IPS-18c (cell line): ENCODE measurements around the gene STK38.
"Not testable (repeated sequence)": the region's sequence is repeated elsewhere in the genome, so short reads cannot be mapped to it uniquely, and the experiment has no call there.

Source experiments
- H3K4me3 ChIP-seq: 2 replicates; pipeline ENCODE4 v1.7.0; 2013; ENCODE audit warnings: low read depth, mild to moderate bottlenecking, low read length, moderate library complexity; ENCODE audit not compliant: insufficient read depth
- H3K9me3 ChIP-seq: one replicate; pipeline ENCODE4 v1.6.1; 2013; ENCODE audit warnings: mild to moderate bottlenecking, low read length, moderate library complexity; ENCODE audit not compliant: control insufficient read depth, insufficient read depth

STK38 gene

GRCh38 chr6:36572353-36573311 lies 25.4 kb upstream of the STK38 start:
- not testable (repeated sequence) for H3K9me3 ChIP-seq, H3K4me3 ChIP-seq

- Histone ChIP-seq H3K4me3 (no peak overlapping the region), H3K9me3 (no peaks in the 10 kb centered on the region)
Measured at GRCh38 chr6:36571122-36572043, 24.1 kb upstream of the STK38 start.

GRCh38 chr6:36570264-36570663 lies 23.0 kb upstream of the STK38 start:
- no peak overlapping the region for H3K4me3 ChIP-seq
- H3K9me3 ChIP-seq, result no peaks in the 10 kb centered on the region

- Histone ChIP-seq H3K9me3 (no peaks in the 10 kb centered on the region), H3K4me3 (no peak overlapping the region)
Measured at GRCh38 chr6:36566418-36566905, 19.2 kb upstream of the STK38 start.

GRCh38 chr6:36563928-36564284 lies 16.6 kb upstream of the STK38 start:
- H3K4me3 ChIP-seq, result no peak overlapping the region
- H3K9me3 ChIP-seq, result no peaks in the 10 kb centered on the region

GRCh38 chr6:36563237-36563927 lies 16.1 kb upstream of the STK38 start:
- no peak overlapping the region for H3K4me3 ChIP-seq
- no peaks in the 10 kb centered on the region for H3K9me3 ChIP-seq

GRCh38 chr6:36560822-36561221 lies 13.5 kb upstream of the STK38 start:
- H3K4me3 ChIP-seq, result no peak overlapping the region
- H3K9me3 ChIP-seq, result no peaks in the 10 kb centered on the region

GRCh38 chr6:36559011-36559793 lies 11.9 kb upstream of the STK38 start:
- H3K9me3 ChIP-seq, result no peaks in the 10 kb centered on the region
- H3K4me3 ChIP-seq, result no peak overlapping the region

GRCh38 chr6:36556281-36556680 lies 9.0 kb upstream of the STK38 start:
- Histone ChIP-seq H3K9me3 (no peaks in the 10 kb centered on the region), H3K4me3 (no peak overlapping the region)

GRCh38 chr6:36555750-36556252 lies 8.5 kb upstream of the STK38 start:
- Histone ChIP-seq H3K9me3 (no peaks in the 10 kb centered on the region), H3K4me3 (no peak overlapping the region)

- H3K4me3 ChIP-seq, result no peak overlapping the region
- no peaks in the 10 kb centered on the region for H3K9me3 ChIP-seq
Measured at GRCh38 chr6:36550473-36551000, 3.3 kb upstream of the STK38 start.

GRCh38 chr6:36548401-36548743 lies 1.1 kb upstream of the STK38 start:
- Histone ChIP-seq H3K9me3 (peaks cover under 1% of the 10 kb centered on the region), H3K4me3 (no peak overlapping the region)

GRCh38 chr6:36547646-36548400 lies 544 bp upstream of the STK38 start:
- Histone ChIP-seq H3K4me3 (peak overlapping the region; percentile 99; the same call in 1 of the 2 replicates), H3K9me3 (peaks cover 2% of the 10 kb centered on the region)

GRCh38 chr6:36546308-36546919 lies 865 bp downstream of the STK38 start:
- Histone ChIP-seq H3K9me3 (peaks cover 2% of the 10 kb centered on the region), H3K4me3 (peak overlapping the region; percentile 99)

- H3K9me3 ChIP-seq, result peaks cover 2% of the 10 kb centered on the region
- H3K4me3 ChIP-seq, result peak overlapping the region; percentile 99
Measured at GRCh38 chr6:36545767-36546307, 1.4 kb downstream of the STK38 start.
